K562 (cell line): ENCODE results near the gene FAM171A1. TPM values are rescaled to one million over a fixed set of nuclear protein-coding genes. Genes with fewer than 3 reads are reported as not detected.

ENCODE experiments used
- C11orf30 ChIP-seq: fragments of 450-650 bp; IDR thresholded peaks from 2 replicates; pipeline ENCODE4 v1.6.1; 2016; ENCODE audit warnings: low read depth, mild to moderate bottlenecking
- CXXC5 ChIP-seq: fragments of 250-450 bp; sonication (Bioruptor Pico); IDR thresholded peaks from 2 replicates; pipeline ENCODE4 v1.8.0; 2022; ENCODE audit warnings: inconsistent platforms, mild to moderate bottlenecking, moderate library complexity
- EHMT2 ChIP-seq: fragments of 450-650 bp; IDR thresholded peaks from 2 replicates; pipeline ENCODE4 v1.6.1; 2018; ENCODE audit warnings: antibody characterized with exemption
- NFE2 ChIP-seq: IDR thresholded peaks from 2 replicates; pipeline ENCODE4 v1.6.1; 2014; ENCODE audit warnings: antibody characterized with exemption, low read depth
- SMARCA4 ChIP-seq: fragments of 450-650 bp; IDR thresholded peaks from 2 replicates; pipeline ENCODE4 v1.6.1; 2016
- TAF7 ChIP-seq: fragments of 450-650 bp; IDR thresholded peaks from 2 replicates; pipeline ENCODE4 v1.6.1; 2016; ENCODE audit warnings: missing genetic modification characterization, missing compliant biosample characterization
- THRA ChIP-seq: fragments of 450-650 bp; IDR thresholded peaks from 2 replicates; pipeline ENCODE4 v1.6.1; 2017; ENCODE audit warnings: mild to moderate bottlenecking, moderate library complexity
- ZNF277 ChIP-seq: fragments of 250-450 bp; sonication (Bioruptor Pico); IDR thresholded peaks from 2 replicates; pipeline ENCODE4 v1.8.0; 2022; ENCODE audit warnings: inconsistent platforms, mild to moderate bottlenecking, moderate library complexity, borderline replicate concordance
- ZNF584 ChIP-seq: fragments of 200-800 bp; sonication (Bioruptor generic); IDR thresholded peaks from 2 replicates; pipeline ENCODE4 v1.6.1; 2016; ENCODE audit warnings: low read depth, mild to moderate bottlenecking, missing genetic modification characterization, missing compliant biosample characterization
- ZNF695 ChIP-seq: fragments of 450-650 bp; formaldehyde crosslinking; IDR thresholded peaks from 2 replicates; pipeline ENCODE4 v1.4.0; 2020; ENCODE audit warnings: mild to moderate bottlenecking, moderate library complexity
- ZNF75A ChIP-seq: fragments of 450-650 bp; formaldehyde crosslinking; IDR thresholded peaks from 2 replicates; pipeline ENCODE4 v1.4.0; 2020; ENCODE audit warnings: mild to moderate bottlenecking
- polyA plus RNA-seq, 8 experiments: library from polyadenylated mRNA; depleted of rRNA in 4 of 8; stranded (reverse) in 5 of 8; unstranded in 3 of 8; fragments of >200 nt; fragmentation: Nextera tagmentation in 2 of 8; fragmentation: Illumina TruSeq in 1 of 8; extraction: Ambion mirVana in 2 of 8; extraction: Trizol in 1 of 8; gene quantifications; 2 replicates each; pipeline versions ENCODE4 v1.2.1 to v1.2.3, GENCODE V29; 2011 to 2014; ENCODE audit warnings: inconsistent platforms in 1 of 8, missing spikeins in 1 of 8
- small RNA-seq: library from RNA; depleted of rRNA; stranded (forward); fragments of <200 nt; gene quantifications from one replicate; pipeline ENCODE3, GENCODE V24; 2014
- total RNA-seq, 7 experiments: library from RNA; depleted of rRNA in 6 of 7; stranded (reverse); fragments of >200 nt in 6 of 7; fragmentation: Illumina TruSeq in 2 of 7; extraction: Trizol in 2 of 7; gene quantifications; 2 replicates each; pipeline versions ENCODE4 v1.2.1 to v1.2.3, GENCODE V29; 2011 to 2021; ENCODE audit warnings: low replicate concordance in 1 of 7

FAM171A1 gene
- total and polyA plus RNA-seq, 9 of the 15 experiments (the other 6 are each of a cell fraction or from before 2014, with no cell fraction given), result 0.51 to 8.2 (median 4.8) TPM

GRCh38 chr10:15163253-15163828 lies 207.7 kb downstream of the FAM171A1 start (continued):
- TF ChIP-seq CXXC5 (CRISPR knock-in tag) (no peak), TAF7 (tag) (no peak), ZNF584 (CRISPR knock-in tag) (no peak), SMARCA4 (peak; percentile 43; the same call in 1 of the 2 replicates), ZNF695 (no peak), NFE2 (peak; percentile 73), THRA (no peak), C11orf30 (peak; percentile 26; the same call in 1 of the 2 replicates), EHMT2 (no peak), ZNF75A (CRISPR knock-in tag) (peak; percentile 68; the same call in 1 of the 2 replicates), ZNF277 (CRISPR knock-in tag) (no peak)

Small RNA genes lying within 50 kb of the gene (small RNA-seq; reads per million reads assigned to genes)
- not detected for gene AL590365.1

Other genes starting within 250 kb of the FAM171A1 start
- gene NMT2, start 202.6 kb downstream of the FAM171A1 start, total RNA-seq (2014; rRNA removed), result 10.9 and 12.7 TPM in 2 replicates
- 15.0 and 15.3 TPM in 2 replicates for gene NMT2, start 202.6 kb downstream of the FAM171A1 start, total RNA-seq (2014; rRNA removed; fragmentation: Illumina TruSeq; extraction: Trizol)
- gene NMT2, start 202.6 kb downstream of the FAM171A1 start, total RNA-seq (2015; rRNA removed; fragmentation: Illumina TruSeq; extraction: Trizol), result 15.3 and 15.9 TPM in 2 replicates
- 10.8 and 12.3 TPM in 2 replicates for gene NMT2, start 202.6 kb downstream of the FAM171A1 start, total RNA-seq (2021)
- gene NMT2, start 202.6 kb downstream of the FAM171A1 start, polyA plus RNA-seq (2011; rRNA removed), result 5.2 and 6.4 TPM in 2 replicates
- 12.8 and 14.7 TPM in 2 replicates for gene NMT2, start 202.6 kb downstream of the FAM171A1 start, polyA plus RNA-seq (2014; fragmentation: Illumina TruSeq; extraction: Trizol)
- 1 to 10 TPM; 6.9 to 8.4 TPM for gene NMT2, start 202.6 kb downstream of the FAM171A1 start, polyA plus RNA-seq (2014; fragmentation: Nextera tagmentation; extraction: Ambion mirVana)
- 8.5 and 9.1 TPM in 2 replicates for gene NMT2, start 202.6 kb downstream of the FAM171A1 start, polyA plus RNA-seq (2014; rRNA removed)